ES-I3 (cell line): ENCODE measurements around the gene SLC9C1.

Experiments
- H3K36me3 ChIP-seq: 2 replicates; pipeline ENCODE4 v1.6.1; 2013; ENCODE audit warnings: mild to moderate bottlenecking, low read length, control low read depth, moderate library complexity; ENCODE audit not compliant: insufficient read depth
- H3K4me1 ChIP-seq: 2 replicates; pipeline ENCODE4 v1.6.1; 2013; ENCODE audit warnings: mild to moderate bottlenecking, control low read depth, low read length; ENCODE audit not compliant: insufficient read depth
- H3K9ac ChIP-seq: 2 replicates; pipeline ENCODE4 v1.6.1; 2013; ENCODE audit warnings: low read depth, mild to moderate bottlenecking, low read length, moderate library complexity
- H3K9me3 ChIP-seq: 2 replicates; pipeline ENCODE4 v1.6.1; 2013; ENCODE audit warnings: mild to moderate bottlenecking, low read length, moderate library complexity; ENCODE audit not compliant: control insufficient read depth, insufficient read depth

SLC9C1 gene

GRCh38 chr3:112298781-112299180 is 4.8 kb upstream of the SLC9C1 start:
- peaks cover 2% of the 10 kb centered on the region; the same call in 1 of the 2 replicates for H3K36me3 ChIP-seq
- H3K9me3 ChIP-seq = 0 out of 2 replicates have a peak, but pooled peaks cover 8% of the 10 kb centered on the region
- H3K4me1 ChIP-seq = peaks cover 6% of the 10 kb centered on the region; the same call in 1 of the 2 replicates
- no peak overlapping the region for H3K9ac ChIP-seq

- no peak overlapping the region for H3K9ac ChIP-seq
- H3K36me3 ChIP-seq = peaks cover 2% of the 10 kb centered on the region; the same call in 1 of the 2 replicates
- peaks cover 6% of the 10 kb centered on the region; the same call in 1 of the 2 replicates for H3K4me1 ChIP-seq
- 0 out of 2 replicates have a peak, but pooled peaks cover 8% of the 10 kb centered on the region for H3K9me3 ChIP-seq
These were observed 3.7 kb upstream of the SLC9C1 start for GRCh38 chr3:112297714-112298113.

GRCh38 chr3:112289011-112289410 is 5.0 kb downstream of the SLC9C1 start:
- no peaks in the 10 kb centered on the region for H3K4me1 ChIP-seq
- no peaks in the 10 kb centered on the region for H3K36me3 ChIP-seq
- no peak overlapping the region for H3K9ac ChIP-seq
- no peaks in the 10 kb centered on the region for H3K9me3 ChIP-seq

- no peaks in the 10 kb centered on the region for H3K4me1 ChIP-seq
- no peaks in the 10 kb centered on the region for H3K9me3 ChIP-seq
- H3K9ac ChIP-seq = no peak overlapping the region
- H3K36me3 ChIP-seq = no peaks in the 10 kb centered on the region; the same call in 1 of the 2 replicates
These were observed 13.8 kb downstream of the SLC9C1 start for GRCh38 chr3:112280266-112280665.

GRCh38 chr3:112273536-112273935 is 20.5 kb downstream of the SLC9C1 start:
- no peak overlapping the region for H3K9ac ChIP-seq
- H3K4me1 ChIP-seq = peaks cover 10% of the 10 kb centered on the region
- no peaks in the 10 kb centered on the region for H3K9me3 ChIP-seq
- no peaks in the 10 kb centered on the region; the same call in 1 of the 2 replicates for H3K36me3 ChIP-seq

- H3K9ac ChIP-seq = no peak overlapping the region
- H3K9me3 ChIP-seq = no peaks in the 10 kb centered on the region
- H3K4me1 ChIP-seq = no peaks in the 10 kb centered on the region
- H3K36me3 ChIP-seq = no peaks in the 10 kb centered on the region
These were observed 32.3 kb downstream of the SLC9C1 start for GRCh38 chr3:112261742-112262141.

- no peaks in the 10 kb centered on the region for H3K36me3 ChIP-seq
- no peaks in the 10 kb centered on the region for H3K9me3 ChIP-seq
- no peak overlapping the region for H3K9ac ChIP-seq
- H3K4me1 ChIP-seq = no peaks in the 10 kb centered on the region
These were observed 33.5 kb downstream of the SLC9C1 start for GRCh38 chr3:112260563-112260962.

GRCh38 chr3:112253301-112253971 is 40.6 kb downstream of the SLC9C1 start:
- Histone ChIP-seq H3K4me1 (no peaks in the 10 kb centered on the region), H3K36me3 (no peaks in the 10 kb centered on the region), H3K9me3 (peaks cover 2% of the 10 kb centered on the region; the same call in 1 of the 2 replicates), H3K9ac (no peak overlapping the region)

- H3K36me3 ChIP-seq = no peaks in the 10 kb centered on the region
- H3K4me1 ChIP-seq = no peaks in the 10 kb centered on the region
- no peak overlapping the region for H3K9ac ChIP-seq
- H3K9me3 ChIP-seq = no peaks in the 10 kb centered on the region
These were observed 46.1 kb downstream of the SLC9C1 start for GRCh38 chr3:112247900-112248299.

- H3K9me3 ChIP-seq = no peaks in the 10 kb centered on the region
- H3K36me3 ChIP-seq = no peaks in the 10 kb centered on the region
- H3K9ac ChIP-seq = no peak overlapping the region
- no peaks in the 10 kb centered on the region for H3K4me1 ChIP-seq
These were observed 46.7 kb downstream of the SLC9C1 start for GRCh38 chr3:112247350-112247749.

- H3K36me3 ChIP-seq = no peaks in the 10 kb centered on the region
- H3K9me3 ChIP-seq = no peaks in the 10 kb centered on the region
These were observed 60.9 kb downstream of the SLC9C1 start for GRCh38 chr3:112233083-112233482.

GRCh38 chr3:112231727-112232126 is 62.3 kb downstream of the SLC9C1 start:
- H3K36me3 ChIP-seq = no peaks in the 10 kb centered on the region
- no peaks in the 10 kb centered on the region for H3K9me3 ChIP-seq
- H3K4me1 ChIP-seq = no peaks in the 10 kb centered on the region
- H3K9ac ChIP-seq = no peak overlapping the region

More at GRCh38 chr3:112233083-112233482, 60.9 kb downstream of the SLC9C1 start:
- no peaks in the 10 kb centered on the region for H3K4me1 ChIP-seq
- no peak overlapping the region for H3K9ac ChIP-seq

- Histone ChIP-seq H3K9ac (no peak overlapping the region), H3K9me3 (no peaks in the 10 kb centered on the region), H3K4me1 (no peaks in the 10 kb centered on the region), H3K36me3 (no peaks in the 10 kb centered on the region)
These were observed 64.0 kb downstream of the SLC9C1 start for GRCh38 chr3:112230033-112230432.

- Histone ChIP-seq H3K9me3 (no peaks in the 10 kb centered on the region; the same call in 1 of the 2 replicates), H3K36me3 (no peaks in the 10 kb centered on the region)
These were observed 65.2 kb downstream of the SLC9C1 start for GRCh38 chr3:112228786-112229185.

GRCh38 chr3:112200317-112200666 is 93.7 kb downstream of the SLC9C1 start:
- no peak overlapping the region for H3K9ac ChIP-seq
- H3K4me1 ChIP-seq = no peaks in the 10 kb centered on the region
- H3K36me3 ChIP-seq = no peaks in the 10 kb centered on the region
- H3K9me3 ChIP-seq = 0 out of 2 replicates have a peak, but pooled peaks cover 2% of the 10 kb centered on the region

More at GRCh38 chr3:112228786-112229185, 65.2 kb downstream of the SLC9C1 start:
- no peaks in the 10 kb centered on the region for H3K4me1 ChIP-seq
- no peak overlapping the region for H3K9ac ChIP-seq
